Thoracic aorta (tissue), 2 donors: ENCODE measurements around the gene FOSB. TPM values are rescaled to one million over a fixed set of nuclear protein-coding genes. Genes with fewer than 3 reads are reported as not detected.
A peak's percentile ranks its signal among the peaks of the same experiment; 100 is the strongest.

ENCODE experiments used
- ATAC-seq: fragments of 150-250 bp; one replicate; pipeline ENCODE4 v1.8.0; 2017; ENCODE audit warnings: low read depth; ENCODE audit not compliant: insufficient number of reproducible peaks, low FRiP score
- DNase-seq: peaks from one replicate; pipeline ENCODE4 v3.0.0-alpha.2; 2020; ENCODE audit warnings: low spot score
- H3K27ac ChIP-seq, 2 donors: fragments of 200-600 bp; sonication (generic); 1 replicate in 1 of 2; 2 replicates in 1 of 2; pipeline ENCODE4 v1.5.1; 2016; ENCODE audit warnings: mild to moderate bottlenecking in 2 of 2, moderate library complexity in 2 of 2
- H3K27me3 ChIP-seq: fragments of 200-600 bp; sonication (generic); replicated peaks from 2 replicates; pipeline ENCODE4 v1.6.0; 2016; ENCODE audit warnings: mild to moderate bottlenecking; ENCODE audit not compliant: insufficient read depth
- H3K36me3 ChIP-seq: fragments of 200-600 bp; sonication (generic); one replicate; pipeline ENCODE4 v1.5.1; 2016
- H3K4me1 ChIP-seq, 2 donors: fragments of 200-600 bp; sonication (generic); 1 replicate in 1 of 2; 2 replicates in 1 of 2; pipeline versions ENCODE4 v1.5.1 to v1.6.0; 2016; ENCODE audit warnings: low read depth in 2 of 2, mild to moderate bottlenecking in 1 of 2; ENCODE audit not compliant: control insufficient read depth in 1 of 2
- H3K4me3 ChIP-seq: fragments of 200-600 bp; sonication (generic); 2 replicates; pipeline ENCODE4 v1.5.1; 2016; ENCODE audit warnings: mild to moderate bottlenecking
- H3K9me3 ChIP-seq: fragments of 200-600 bp; sonication (generic); 2 replicates; pipeline ENCODE4 v1.5.1; 2016
- total RNA-seq, 2 donors: library from RNA; depleted of rRNA; stranded (reverse); fragments of >200 nt; gene quantifications; one replicate each; pipeline versions ENCODE4 v1.1.0 to v1.2.3, GENCODE V29; 2016
- TF ChIP-seq, protein P1 (sequence below): fragments of 200-600 bp; sonication (generic); IDR thresholded peaks from one replicate; pipeline ENCODE4 v1.5.1; 2019; ENCODE audit warnings: antibody characterized with exemption

FOSB gene
- total RNA-seq, 2 donors from 2014 or later: 126 to 587 TPM

GRCh38 chr19:45451850-45452387 is 15.9 kb upstream of the FOSB start:
- DNase-seq (no peak), ATAC-seq (no peak)
- H3K4me1 ChIP-seq: peaks cover 33 to 47% of the 10 kb centered on the region in 2 donors
- peak overlapping the region in 1 of 2 donors; percentile 73 for H3K27ac ChIP-seq
- no peaks in the 10 kb centered on the region for H3K27me3 ChIP-seq
- no peaks in the 10 kb centered on the region for H3K9me3 ChIP-seq
- no peaks in the 10 kb centered on the region for H3K36me3 ChIP-seq
- TF ChIP-seq, protein P1, sequence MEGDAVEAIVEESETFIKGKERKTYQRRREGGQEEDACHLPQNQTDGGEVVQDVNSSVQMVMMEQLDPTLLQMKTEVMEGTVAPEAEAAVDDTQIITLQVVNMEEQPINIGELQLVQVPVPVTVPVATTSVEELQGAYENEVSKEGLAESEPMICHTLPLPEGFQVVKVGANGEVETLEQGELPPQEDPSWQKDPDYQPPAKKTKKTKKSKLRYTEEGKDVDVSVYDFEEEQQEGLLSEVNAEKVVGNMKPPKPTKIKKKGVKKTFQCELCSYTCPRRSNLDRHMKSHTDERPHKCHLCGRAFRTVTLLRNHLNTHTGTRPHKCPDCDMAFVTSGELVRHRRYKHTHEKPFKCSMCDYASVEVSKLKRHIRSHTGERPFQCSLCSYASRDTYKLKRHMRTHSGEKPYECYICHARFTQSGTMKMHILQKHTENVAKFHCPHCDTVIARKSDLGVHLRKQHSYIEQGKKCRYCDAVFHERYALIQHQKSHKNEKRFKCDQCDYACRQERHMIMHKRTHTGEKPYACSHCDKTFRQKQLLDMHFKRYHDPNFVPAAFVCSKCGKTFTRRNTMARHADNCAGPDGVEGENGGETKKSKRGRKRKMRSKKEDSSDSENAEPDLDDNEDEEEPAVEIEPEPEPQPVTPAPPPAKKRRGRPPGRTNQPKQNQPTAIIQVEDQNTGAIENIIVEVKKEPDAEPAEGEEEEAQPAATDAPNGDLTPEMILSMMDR: no peak
- no peak overlapping the region for H3K4me3 ChIP-seq

DNA sequence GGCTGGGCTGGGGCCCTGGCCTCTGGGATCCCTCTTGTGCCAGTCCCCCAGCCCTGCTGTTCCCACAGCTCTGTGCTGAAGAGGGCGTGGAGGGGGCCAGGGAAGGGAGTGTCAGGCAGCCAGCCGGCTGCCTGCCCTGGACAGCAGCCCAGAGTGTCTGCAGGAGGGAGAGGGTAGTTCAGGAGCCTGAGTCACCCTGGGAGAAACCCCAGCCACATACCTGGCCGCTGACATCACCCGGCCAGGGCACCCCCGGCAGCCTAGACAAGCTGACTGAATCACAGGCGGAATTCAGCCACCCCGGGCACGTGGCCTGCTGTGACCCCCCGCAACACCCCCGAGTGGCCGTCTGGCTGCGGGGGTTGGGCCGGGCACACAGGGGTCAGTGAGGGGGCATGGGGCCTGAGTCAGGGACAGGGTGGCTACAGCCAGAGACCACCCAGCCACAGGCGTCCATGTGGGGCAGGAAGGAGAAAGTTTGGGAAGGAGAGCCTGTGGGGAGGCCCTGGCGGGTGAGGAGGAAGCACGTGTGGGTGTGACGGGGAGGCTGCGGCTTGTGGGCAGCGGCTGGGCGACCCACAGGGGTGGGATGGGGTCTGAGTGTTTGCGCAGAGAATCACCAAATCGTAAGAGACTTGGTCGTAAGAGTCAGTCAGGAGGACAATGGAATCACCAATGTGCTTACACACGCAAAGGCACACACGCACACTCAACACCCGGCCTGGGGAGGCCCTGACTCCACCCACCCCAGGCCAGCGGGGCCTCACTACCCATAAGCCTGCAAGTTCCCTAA is 11.9 kb upstream of the FOSB start:
- Histone ChIP-seq H3K4me3 (peak overlapping the region; percentile 66), H3K27me3 (no peaks in the 10 kb centered on the region), H3K4me1 (peaks cover 25 to 37% of the 10 kb centered on the region in 2 donors), H3K27ac (peak overlapping the region; percentile 85 to 87), H3K9me3 (no peaks in the 10 kb centered on the region), H3K36me3 (no peaks in the 10 kb centered on the region)
- ATAC-seq (peak; percentile 90), DNase-seq (peak; percentile 92)
- TF ChIP-seq, protein P1: peak; percentile 32

DNA sequence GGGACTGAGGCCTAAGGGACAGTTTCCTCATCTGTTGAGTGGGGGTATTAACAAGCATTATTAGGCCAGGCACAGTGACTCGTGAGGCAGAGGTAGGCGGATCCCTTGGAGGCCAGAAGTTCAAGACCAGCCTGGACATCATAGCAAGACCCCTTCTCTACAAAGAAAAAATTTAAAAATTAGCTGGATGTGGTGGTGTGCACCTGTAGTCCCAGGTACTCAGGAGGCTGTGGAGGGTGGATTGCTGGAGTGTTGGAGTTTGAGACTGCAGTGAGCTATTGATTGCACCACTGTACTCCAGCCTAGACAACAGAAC is 11.3 kb upstream of the FOSB start:
- TF ChIP-seq, protein P1: no peak
- Histone ChIP-seq H3K4me1 (peaks cover 25 to 32% of the 10 kb centered on the region in 2 donors), H3K27me3 (no peaks in the 10 kb centered on the region), H3K9me3 (no peaks in the 10 kb centered on the region), H3K4me3 (peak overlapping the region; percentile 66), H3K36me3 (no peaks in the 10 kb centered on the region), H3K27ac (peak overlapping the region; percentile 85 to 87)
- no peak for DNase-seq
- ATAC-seq: no peak

GRCh38 chr19:45457776-45458175 is 10.0 kb upstream of the FOSB start:
- no peaks in the 10 kb centered on the region for H3K9me3 ChIP-seq
- no peak overlapping the region for H3K4me3 ChIP-seq
- no peak overlapping the region for H3K27ac ChIP-seq
- ATAC-seq (no peak), DNase-seq (no peak)
- TF ChIP-seq, protein P1: no peak
- peaks cover 25 to 31% of the 10 kb centered on the region in 2 donors for H3K4me1 ChIP-seq
- H3K36me3 ChIP-seq: no peaks in the 10 kb centered on the region
- no peaks in the 10 kb centered on the region for H3K27me3 ChIP-seq

- TF ChIP-seq, protein P1: no peak
- no peak for DNase-seq
Observed at GRCh38 chr19:45460807-45461347, 6.9 kb upstream of the FOSB start.

More at GRCh38 chr19:45460807-45461347, 6.9 kb upstream of the FOSB start:
- H3K36me3 ChIP-seq: no peaks in the 10 kb centered on the region
- peaks cover 7% of the 10 kb centered on the region in 2 donors for H3K4me1 ChIP-seq
- no peak overlapping the region for H3K27ac ChIP-seq
- ATAC-seq: no peak
- H3K9me3 ChIP-seq: no peaks in the 10 kb centered on the region
- H3K27me3 ChIP-seq: no peaks in the 10 kb centered on the region
- H3K4me3 ChIP-seq: no peak overlapping the region
